Measurements from ENCODE around the gene TMEM151A.
"Not testable (repeated sequence)": the region's sequence is repeated elsewhere in the genome, so short reads cannot be mapped to it uniquely, and the experiment has no call there.

GRCh38 chr11:66320289-66320688 is 28.6 kb downstream of the TMEM151A start:
- TF ChIP-seq CTCF (conservative IDR thresholded peaks at IDR 0.05 in 1 of 2, IDR thresholded peaks at IDR 0.05 in 1 of 2; ENCODE audit: low read depth in 1 of 2, low read length in 2 of 2); EZH2 (IDR thresholded peaks at IDR 0.05; ENCODE audit: low read length, missing control alignments): not testable (repeated sequence)

Data from fibroblast of lung (primary cell).